Spleen (tissue), 11 donors: ENCODE measurements around the gene CLINT1. TPM values are rescaled to one million over a fixed set of nuclear protein-coding genes. Genes with fewer than 3 reads are reported as not detected.

Source experiments
- DNase-seq: peaks from one replicate; pipeline ENCODE4 v3.0.0-alpha.2; 2020
- H3K27ac ChIP-seq, 8 donors: fragments of 200-600 bp; sonication (generic) in 7 of 8; 1 replicate in 4 of 8; 2 replicates in 4 of 8; pipeline versions ENCODE4 v1.5.0 to v1.8.0; 2016 to 2021; ENCODE audit warnings: inconsistent platforms in 4 of 8, mild to moderate bottlenecking in 4 of 8, moderate library complexity in 1 of 8
- H3K27me3 ChIP-seq, 7 donors: fragments of 200-600 bp; sonication (generic) in 6 of 7; replicated peaks in 1 of 7; 1 replicate in 4 of 7; 2 replicates in 3 of 7; pipeline versions ENCODE4 v1.5.0 to v1.8.0; 2016 to 2021; ENCODE audit warnings: inconsistent platforms in 3 of 7, mild to moderate bottlenecking in 1 of 7
- H3K36me3 ChIP-seq, 6 donors: fragments of 200-600 bp; sonication (generic) in 5 of 6; 1 replicate in 4 of 6; 2 replicates in 2 of 6; pipeline versions ENCODE4 v1.5.0 to v1.8.0; 2016 to 2021; ENCODE audit warnings: inconsistent platforms in 2 of 6
- H3K4me1 ChIP-seq, 6 donors: fragments of 200-600 bp; sonication (generic) in 5 of 6; 1 replicate in 3 of 6; 2 replicates in 3 of 6; pipeline versions ENCODE4 v1.5.0 to v1.8.0; 2016 to 2021; ENCODE audit warnings: inconsistent platforms in 3 of 6
- H3K4me3 ChIP-seq, 8 donors: fragments of 200-600 bp; sonication (generic) in 7 of 8; 1 replicate in 4 of 8; 2 replicates in 4 of 8; pipeline versions ENCODE4 v1.5.0 to v1.8.0; 2016 to 2021; ENCODE audit warnings: inconsistent platforms in 4 of 8, mild to moderate bottlenecking in 4 of 8, moderate library complexity in 2 of 8
- H3K9me3 ChIP-seq, 8 donors: fragments of 200-600 bp; sonication (generic) in 7 of 8; 1 replicate in 4 of 8; 2 replicates in 4 of 8; pipeline versions ENCODE4 v1.5.0 to v1.8.0; 2016 to 2021; ENCODE audit warnings: inconsistent platforms in 4 of 8
- CTCF ChIP-seq, 11 experiments: fragments of 200-600 bp in 7 of 11; fragments of 450-650 bp in 4 of 11; sonication (generic) in 4 of 11; IDR thresholded peaks in 8 of 11; conservative IDR thresholded peaks in 3 of 11; 1 replicate in 7 of 11; 2 replicates in 4 of 11; pipeline versions ENCODE4 v1.4.0 to v1.8.0; 2016 to 2021; ENCODE audit warnings: antibody characterized with exemption in 11 of 11, inconsistent platforms in 4 of 11, mild to moderate bottlenecking in 1 of 11
- POLR2A ChIP-seq, 3 donors: fragments of 450-650 bp; IDR thresholded peaks; one replicate each; pipeline ENCODE4 v1.5.1; 2017; ENCODE audit warnings: antibody characterized with exemption in 3 of 3, mild to moderate bottlenecking in 1 of 3
- POLR2AphosphoS5 ChIP-seq, 3 donors: sonication (generic); formaldehyde crosslinking; IDR thresholded peaks; one replicate each; pipeline ENCODE4 v1.5.1; 2017; ENCODE audit warnings: antibody characterized with exemption in 3 of 3
- WGBS, 5 donors: extraction: QIAGEN DNeasy Blood & Tissue Kit in 3 of 5; methylation state at CpG; one replicate each; pipeline versions ENCODE4 v1.1.5 to v1.1.7; 2013 to 2018; 5-methylcytosine and 5-hydroxymethylcytosine counted together
- intact Hi-C: fragments of 100-400 bp; cut with DNase I; formaldehyde crosslinking; loops from one replicate; pipeline ENCODE4 v1.15.0; 2023; ENCODE audit warnings: low total_unique reads
- polyA plus RNA-seq, 3 donors: library from polyadenylated mRNA; stranded (reverse); fragments of 200-250 nt; gene quantifications; one replicate each; pipeline ENCODE4 v1.2.1, GENCODE V29; 2013
- total RNA-seq, 7 donors: library from RNA; depleted of rRNA in 3 of 7; stranded (reverse); fragments of >200 nt in 3 of 7; fragmentation: NEBNext Ultra II Directional in 4 of 7; extraction: Animal tissue kit (Norgen Biotek cat#: 25700) in 4 of 7; gene quantifications; one replicate each; pipeline versions ENCODE4 v1.1.0 to v1.2.1, GENCODE V29; 2016 to 2021
- donor health status: healthy with polysubstance abuse.
- donor health status: DM: no; HTN: no; CAD: no; lungs with moderate emphysema.
- donor health status: DM: no; HTN: no; CAD: no.
- donor health status: Bipolar disorder and iron deficiency.
- donor health status: healthy.
- donor health status: DM: no; HTN: no; CAD: no.
- donor health status: DM: yes; HTN: yes; CAD: no.

CLINT1 gene
- total and polyA plus RNA-seq, 10 donors = 26.7 to 130 (median 62.4) TPM

- Histone ChIP-seq H3K36me3 (no peaks in the 10 kb centered on the region), H3K4me3 (no peak overlapping the region), H3K27ac (no peak overlapping the region), H3K27me3 (no peaks in the 10 kb centered on the region), H3K4me1 (no peaks in the 10 kb centered on the region), H3K9me3 (peaks cover 0 to 10% (median 0%) of the 10 kb centered on the region in 8 donors)
- TF ChIP-seq POLR2A (IDR thresholded peaks at IDR 0.05) = no peak
- no peak for TF ChIP-seq POLR2AphosphoS5 (IDR thresholded peaks at IDR 0.05)
- no peak for TF ChIP-seq CTCF (IDR thresholded peaks at IDR 0.05 in 8 of 11, conservative IDR thresholded peaks at IDR 0.05 in 3 of 11)
- intact Hi-C loops = no loop called here
- DNase-seq = no peak
- whole genome bisulfite sequencing, 5 donors = 9 to 23% (median 17%) methylated on average over 4 of the region's 4 CpGs
Measured at GRCh38 chr5:157867751-157868387, 8.9 kb upstream of the CLINT1 start.

GRCh38 chr5:157866536-157866935 is 7.6 kb upstream of the CLINT1 start:
- intact Hi-C loops = no loop called here
- no peak overlapping the region for H3K27ac ChIP-seq
- peaks cover 0 to 6% (median 0%) of the 10 kb centered on the region in 6 donors for H3K4me1 ChIP-seq
- H3K36me3 ChIP-seq = no peaks in the 10 kb centered on the region
- no peak for TF ChIP-seq POLR2A (IDR thresholded peaks at IDR 0.05)
- no peak for TF ChIP-seq POLR2AphosphoS5 (IDR thresholded peaks at IDR 0.05)
- no peak for TF ChIP-seq CTCF (IDR thresholded peaks at IDR 0.05 in 8 of 11, conservative IDR thresholded peaks at IDR 0.05 in 3 of 11)
- 51 to 77% (median 70%) methylated on average over 2 of the region's 2 CpGs for WGBS, 5 donors
- H3K27me3 ChIP-seq = no peaks in the 10 kb centered on the region
- DNase-seq = no peak
- H3K9me3 ChIP-seq = peaks cover 0 to 10% (median 0%) of the 10 kb centered on the region in 8 donors
- no peak overlapping the region for H3K4me3 ChIP-seq

- TF ChIP-seq CTCF (IDR thresholded peaks at IDR 0.05 in 8 of 11, conservative IDR thresholded peaks at IDR 0.05 in 3 of 11) (no peak), POLR2A (IDR thresholded peaks at IDR 0.05) (no peak), POLR2AphosphoS5 (IDR thresholded peaks at IDR 0.05) (no peak)
- H3K4me3 ChIP-seq = no peak overlapping the region
- no peaks in the 10 kb centered on the region for H3K36me3 ChIP-seq
- WGBS, 5 donors = 61 to 82% (median 76%) methylated on average over 4 of the region's 4 CpGs
- no peaks in the 10 kb centered on the region for H3K27me3 ChIP-seq
- H3K27ac ChIP-seq = no peak overlapping the region
- peaks cover 0 to 6% (median 2%) of the 10 kb centered on the region in 6 donors for H3K4me1 ChIP-seq
- H3K9me3 ChIP-seq = peaks cover 0 to 10% (median 0%) of the 10 kb centered on the region in 8 donors
- DNase-seq = no peak
- intact Hi-C loops = no loop called here
Measured at GRCh38 chr5:157865781-157866180, 6.8 kb upstream of the CLINT1 start.

- WGBS, 5 donors = 22 to 35% (median 26%) methylated on average over 4 of the region's 4 CpGs
Measured at GRCh38 chr5:157864067-157864466, 5.1 kb upstream of the CLINT1 start.

More at GRCh38 chr5:157864067-157864466, 5.1 kb upstream of the CLINT1 start:
- Histone ChIP-seq H3K9me3 (peaks cover 0 to 3% (median 0%) of the 10 kb centered on the region in 8 donors), H3K4me1 (peaks cover 0 to 15% (median 8%) of the 10 kb centered on the region in 6 donors), H3K36me3 (no peaks in the 10 kb centered on the region), H3K27me3 (no peaks in the 10 kb centered on the region), H3K27ac (no peak overlapping the region), H3K4me3 (no peak overlapping the region)
- no peak for TF ChIP-seq POLR2A (IDR thresholded peaks at IDR 0.05)
- TF ChIP-seq CTCF (IDR thresholded peaks at IDR 0.05 in 8 of 11, conservative IDR thresholded peaks at IDR 0.05 in 3 of 11) = no peak
- TF ChIP-seq POLR2AphosphoS5 (IDR thresholded peaks at IDR 0.05) = no peak
- intact Hi-C loops = no loop called here
- DNase-seq = no peak
